HepG2 (cell line): ENCODE measurements around the gene COMMD3. TPM values are rescaled to one million over a fixed set of nuclear protein-coding genes. Genes with fewer than 3 reads are reported as not detected.

Experiments used
- ATAC-seq: fragments of 200-7000 bp; cut with Tn5 transposase; 3 replicates; pipeline ENCODE4 v1.9.1; 2020; ENCODE audit warnings: mild to moderate bottlenecking, moderate library complexity
- BruUV-seq: library from RNA; stranded (reverse); fragments of 400-500 nt; replicated peaks from 2 replicates; lab custom pipeline; 2021; lab: Mats Ljungman, UMichigan
- CTCF ChIA-PET: fragments of 300-600 bp; formaldehyde crosslinking; extraction: SDS; loops from one replicate; lab custom pipeline; 2021; ENCODE audit warnings: low total read pairs, inconsistent platforms, low intra/inter-chr PET ratio; lab: Yijun Ruan, JAX
- POLR2A ChIA-PET: fragments of 350-600 bp; sonication (Branson Sonifier 250); formaldehyde crosslinking; loops from one replicate; lab custom pipeline; 2020; ENCODE audit warnings: antibody characterized with exemption, inconsistent platforms; lab: Yijun Ruan, JAX
- DNase-seq: peaks from one replicate; pipeline ENCODE4 v3.0.0-alpha.2; 2015; ENCODE audit warnings: low spot score
- FAIRE-seq: peaks from 3 replicates; lab custom pipeline; 2011; peaks lifted over from hg19 to GRCh38; lab: Jason Lieb, UNC
- H2AFZ ChIP-seq: one replicate; pipeline ENCODE4 v1.6.1; 2011; ENCODE audit warnings: low read length, inconsistent platforms
- H3K27ac ChIP-seq: fragments of 300-600 bp; 3 replicates; pipeline ENCODE4 v1.8.0; 2011; ENCODE audit warnings: mixed run types, mild to moderate bottlenecking, mixed read lengths, low read length, inconsistent platforms; ENCODE audit not compliant: insufficient read depth; ENCODE audit errors: extremely low read length
- H3K27me3 ChIP-seq, 2 experiments: fragments of 200-600 bp in 1 of 2; 2 replicates in 1 of 2; 3 replicates in 1 of 2; pipeline versions ENCODE4 v1.6.0 to v1.8.0; 2011; ENCODE audit warnings: low read length in 2 of 2, mild to moderate bottlenecking in 2 of 2, moderate library complexity in 2 of 2, inconsistent platforms in 1 of 2; ENCODE audit not compliant: insufficient read depth in 2 of 2, control insufficient read depth in 1 of 2
- H3K36me3 ChIP-seq, 2 experiments: fragments of 200-600 bp in 1 of 2; replicated peaks in 1 of 2; 2 replicates in 1 of 2; 3 replicates in 1 of 2; pipeline versions ENCODE4 v1.5.1 to v1.8.0; 2011; ENCODE audit warnings: low read length in 2 of 2, inconsistent platforms in 1 of 2; ENCODE audit not compliant: insufficient read depth in 2 of 2, control insufficient read depth in 1 of 2
- H3K4me1 ChIP-seq: 2 replicates; pipeline ENCODE4 v1.5.1; 2012; ENCODE audit warnings: low read length, inconsistent platforms; ENCODE audit not compliant: insufficient read depth
- H3K4me2 ChIP-seq: 2 replicates; pipeline ENCODE4 v1.6.0; 2011; ENCODE audit warnings: low read depth, low read length, inconsistent platforms
- H3K4me3 ChIP-seq, 3 experiments: fragments of 200-600 bp in 1 of 3; sonication (generic), shearing (Covaris generic) in 1 of 3; replicated peaks in 1 of 3; 2 replicates each; pipeline ENCODE4 v1.5.1; 2011 to 2016; ENCODE audit warnings: low read length in 3 of 3, inconsistent platforms in 2 of 3, low read depth in 2 of 3, mild to moderate bottlenecking in 2 of 3, control low read depth in 1 of 3, mixed read lengths in 1 of 3; ENCODE audit not compliant: insufficient read depth in 1 of 3
- H3K79me2 ChIP-seq: one replicate; pipeline ENCODE4 v1.6.1; 2011; ENCODE audit warnings: low read length, inconsistent platforms; ENCODE audit not compliant: insufficient read depth
- H3K9ac ChIP-seq: 2 replicates; pipeline ENCODE4 v1.6.0; 2011; ENCODE audit warnings: mild to moderate bottlenecking, low read depth, low read length, inconsistent platforms; ENCODE audit not compliant: insufficient read depth
- H3K9me3 ChIP-seq: 2 replicates; pipeline ENCODE4 v1.5.1; 2012; ENCODE audit warnings: mild to moderate bottlenecking, low read length
- H4K20me1 ChIP-seq: 2 replicates; pipeline ENCODE4 v1.6.0; 2011; ENCODE audit warnings: inconsistent platforms, mild to moderate bottlenecking, low read length, moderate library complexity; ENCODE audit not compliant: insufficient read depth
- ASH2L ChIP-seq: fragments of 300-600, 200-600 bp; sonication (generic); IDR thresholded peaks from 2 replicates; pipeline ENCODE4 v1.7.0; 2017; ENCODE audit warnings: low read depth, mild to moderate bottlenecking, moderate library complexity, mixed read lengths, low read length; ENCODE audit not compliant: insufficient read length
- CBX1 ChIP-seq: IDR thresholded peaks from one replicate; pipeline ENCODE4 v1.6.1; 2016; ENCODE audit warnings: antibody characterized with exemption, low read depth
- FOXJ3 ChIP-seq: sonication (generic); formaldehyde crosslinking; IDR thresholded peaks from 2 replicates; pipeline ENCODE4 v1.4.0; 2020; ENCODE audit warnings: missing genetic modification reagents, mild to moderate bottlenecking, borderline replicate concordance
- FOXK2 ChIP-seq: fragments of 450-650 bp; IDR thresholded peaks from 2 replicates; pipeline ENCODE4 v1.6.1; 2016
- IKZF5 ChIP-seq: IDR thresholded peaks from 2 replicates; pipeline ENCODE4 v1.6.1; 2018; ENCODE audit warnings: missing genetic modification reagents, mild to moderate bottlenecking, missing compliant biosample characterization
- PLRG1 ChIP-seq: fragments of 450-650 bp; conservative IDR thresholded peaks from 2 replicates; pipeline ENCODE4 v1.6.1; 2016
- RFX3 ChIP-seq: IDR thresholded peaks from 2 replicates; pipeline ENCODE4 v1.6.1; 2016; ENCODE audit warnings: missing biosample characterization, missing genetic modification reagents
- RXRA ChIP-seq: sonication (generic); formaldehyde crosslinking; IDR thresholded peaks from 2 replicates; pipeline ENCODE4 v1.5.1; 2020; ENCODE audit warnings: missing genetic modification reagents
- SOX5 ChIP-seq: IDR thresholded peaks from 2 replicates; pipeline ENCODE4 v1.6.1; 2016; ENCODE audit warnings: borderline replicate concordance
- THRA ChIP-seq: sonication (generic); formaldehyde crosslinking; IDR thresholded peaks from 2 replicates; pipeline ENCODE4 v1.4.0; 2020; ENCODE audit warnings: missing genetic modification reagents, borderline replicate concordance
- TSC22D2 ChIP-seq: sonication (generic); formaldehyde crosslinking; IDR thresholded peaks from 2 replicates; pipeline ENCODE4 v1.5.1; 2020; ENCODE audit warnings: missing genetic modification reagents, mild to moderate bottlenecking, borderline replicate concordance
- XBP1 ChIP-seq: sonication (generic); formaldehyde crosslinking; IDR thresholded peaks from 2 replicates; pipeline ENCODE4 v1.5.0; 2020; ENCODE audit warnings: missing genetic modification reagents
- ZKSCAN5 ChIP-seq: sonication (generic); formaldehyde crosslinking; IDR thresholded peaks from 2 replicates; pipeline ENCODE4 v1.5.1; 2020; ENCODE audit warnings: mild to moderate bottlenecking, missing genetic modification reagents
- ZNF431 ChIP-seq: sonication (generic); formaldehyde crosslinking; IDR thresholded peaks from 2 replicates; pipeline ENCODE4 v1.9.0; 2022; ENCODE audit warnings: missing genetic modification reagents, low read depth, mild to moderate bottlenecking, borderline replicate concordance
- ZNF549 ChIP-seq: sonication (generic); formaldehyde crosslinking; IDR thresholded peaks from 2 replicates; pipeline ENCODE4 v1.5.0; 2020; ENCODE audit warnings: missing genetic modification reagents
- ZSCAN25 ChIP-seq: sonication (generic); formaldehyde crosslinking; IDR thresholded peaks from 2 replicates; pipeline ENCODE4 v1.8.0; 2022; ENCODE audit warnings: mild to moderate bottlenecking, missing genetic modification reagents
- WGBS: methylation state at CpG from one replicate; pipeline ENCODE4 v1.1.6; 2017; ENCODE audit warnings: low lambda C conversion rate; 5-methylcytosine and 5-hydroxymethylcytosine counted together
- in situ Hi-C: cut with HindIII; loops from 2 replicates; pipeline ENCODE4 v1.10.0; 2017; ENCODE audit warnings: low pct_unique_long_range_greater_than_20kb; ENCODE audit not compliant: extremely low pct_ligation_motif_present
- intact Hi-C: fragments of 100-400 bp; cut with micrococcal nuclease; formaldehyde crosslinking; loops from one replicate; pipeline ENCODE4 v1.10.0; 2022; ENCODE audit not compliant: unreplicated experiment
- polyA plus RNA-seq, 8 experiments: library from polyadenylated mRNA; depleted of rRNA in 3 of 8; stranded (reverse) in 7 of 8; unstranded in 1 of 8; fragments of >200 nt; fragmentation: Illumina TruSeq in 4 of 8; extraction: Trizol in 4 of 8; gene quantifications; 2 replicates each; pipeline versions ENCODE4 v1.2.1 to v1.2.3, GENCODE V29; 2011 to 2016; ENCODE audit warnings: low read depth in 4 of 8, missing spikeins in 1 of 8, mixed read lengths in 1 of 8; ENCODE audit not compliant: insufficient read depth in 1 of 8
- total RNA-seq, 5 experiments: library from RNA; depleted of rRNA; stranded (reverse); fragments of >200 nt; fragmentation: Illumina TruSeq; extraction: Trizol; gene quantifications; 2 replicates each; pipeline ENCODE4 v1.2.3, GENCODE V29; 2016; ENCODE audit warnings: low read depth in 1 of 5

The COMMD3 gene
- total and polyA plus RNA-seq, 2 of the 13 experiments (the other 11 are each of a cell fraction or from before 2014, with no cell fraction given) = 38.7 to 54.4 TPM

DNA sequence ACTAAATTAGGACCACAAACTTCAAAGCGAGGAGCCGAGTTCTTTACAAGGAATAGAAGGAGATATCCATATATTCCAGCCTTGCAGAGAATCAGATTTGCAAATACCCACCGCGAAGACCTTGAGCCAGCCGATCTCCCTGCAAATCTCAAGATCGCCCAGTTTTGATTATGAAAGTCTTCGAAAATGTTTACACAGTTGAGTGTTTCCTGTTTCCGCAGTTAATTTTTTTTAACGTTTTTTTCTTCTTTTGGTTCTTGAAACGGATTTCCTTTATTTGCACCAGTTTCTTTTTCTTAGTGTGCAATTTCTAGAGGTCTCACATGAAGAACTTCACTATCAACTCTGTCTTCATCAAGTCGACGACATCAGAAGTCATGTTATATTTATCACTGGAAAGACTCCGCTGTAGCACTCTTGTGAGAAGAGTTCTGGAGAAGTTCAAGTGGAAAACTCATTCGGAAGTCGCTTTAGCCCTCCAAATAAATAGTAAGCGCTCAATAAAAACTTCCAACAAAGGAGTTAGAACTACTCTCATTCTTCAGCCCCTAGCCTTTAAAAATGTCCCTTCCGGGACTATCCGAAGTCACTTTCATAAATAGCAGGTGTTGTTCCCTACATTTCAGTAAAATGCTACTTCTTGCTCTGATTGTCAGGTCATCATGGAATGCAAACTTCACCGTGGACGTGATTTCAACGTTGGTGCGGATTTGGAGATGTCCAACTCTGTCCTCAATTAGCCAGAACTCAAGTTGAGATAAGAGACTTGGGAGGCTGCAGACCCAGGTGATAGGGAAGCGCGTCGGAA, 17.2 kb downstream of the COMMD3 start:
- Histone ChIP-seq H3K9me3 (no peaks in the 10 kb centered on the region), H3K4me3 (no peak overlapping the region), H3K4me2 (no peak overlapping the region), H3K9ac (no peak overlapping the region), H3K27me3 (peaks cover 0 to 19% of the 10 kb centered on the region in 2 experiments; a peak in 3 of 5 replicates), H3K79me2 (no peaks in the 10 kb centered on the region), H3K27ac (no peak overlapping the region), H2AFZ (no peak overlapping the region), H3K4me1 (no peaks in the 10 kb centered on the region), H3K36me3 (peaks cover 0 to 14% of the 10 kb centered on the region in 2 experiments; a peak in 2 of 5 replicates), H4K20me1 (no peaks in the 10 kb centered on the region)
- intact Hi-C loops = no loop called here
- TF ChIP-seq RXRA (CRISPR knock-in tag) (no peak), ZNF431 (CRISPR knock-in tag) (no peak), CBX1 (no peak), XBP1 (CRISPR knock-in tag) (no peak), ZNF549 (CRISPR knock-in tag) (no peak), RFX3 (CRISPR knock-in tag) (no peak), THRA (CRISPR knock-in tag) (no peak), ASH2L (no peak), ZSCAN25 (no peak), PLRG1 (no peak), FOXK2 (no peak), FOXJ3 (CRISPR knock-in tag) (no peak), SOX5 (CRISPR knock-in tag) (no peak), ZKSCAN5 (no peak), IKZF5 (no peak), TSC22D2 (CRISPR knock-in tag) (no peak)
- in situ Hi-C loops = no loop called here
- ChIA-PET POLR2A (no interaction called here), CTCF (no interaction called here)
- no peak for FAIRE-seq
- no peak for ATAC-seq
- BruUV-seq = no TSS peak
- no peak for DNase-seq
- 89% methylated on average over 25 of the region's 25 CpGs for WGBS
